GM12891 (cell line): ENCODE data around the gene ZNF107.

ENCODE experiments used
- PAX5 ChIP-seq: IDR thresholded peaks from 2 replicates; pipeline ENCODE4 v1.6.1; 2011; ENCODE audit warnings: low read length, moderate library complexity, mild to moderate bottlenecking; ENCODE audit not compliant: insufficient read depth, severe bottlenecking
- POLR2A ChIP-seq: IDR thresholded peaks from 2 replicates; pipeline ENCODE4 v1.6.1; 2011; ENCODE audit warnings: low read depth, low read length, control low read depth
- POLR2AphosphoS5 ChIP-seq: IDR thresholded peaks from 2 replicates; pipeline ENCODE4 v1.6.1; 2011; ENCODE audit warnings: low read depth, low read length, control low read depth
- POU2F2 ChIP-seq: IDR thresholded peaks from 2 replicates; pipeline ENCODE4 v1.6.1; 2011; ENCODE audit warnings: low read depth, mild to moderate bottlenecking, control low read depth, low read length, moderate library complexity
- SPI1 ChIP-seq: IDR thresholded peaks from 2 replicates; pipeline ENCODE4 v1.6.1; 2011; ENCODE audit warnings: low read depth, low read length, control low read depth
- TAF1 ChIP-seq: IDR thresholded peaks from 2 replicates; pipeline ENCODE4 v1.6.1; 2011; ENCODE audit warnings: low read depth, low read length, control low read depth

GRCh38 chr7:64653721-64654401 lies 12.1 kb upstream of the ZNF107 start:
- TF ChIP-seq POLR2A (no peak), POLR2AphosphoS5 (no peak), TAF1 (no peak), PAX5 (no peak), SPI1 (no peak), POU2F2 (no peak)
